Activated gamma-delta T cell (primary cell): ENCODE measurements around the gene CLUH.
"Not testable (repeated sequence)": the region's sequence is repeated elsewhere in the genome, so short reads cannot be mapped to it uniquely, and the experiment has no call there.

Source experiments
- DNase-seq: peaks from one replicate; lab custom pipeline; 2025; lab: John Stamatoyannopoulos, UW

CLUH gene

DNA sequence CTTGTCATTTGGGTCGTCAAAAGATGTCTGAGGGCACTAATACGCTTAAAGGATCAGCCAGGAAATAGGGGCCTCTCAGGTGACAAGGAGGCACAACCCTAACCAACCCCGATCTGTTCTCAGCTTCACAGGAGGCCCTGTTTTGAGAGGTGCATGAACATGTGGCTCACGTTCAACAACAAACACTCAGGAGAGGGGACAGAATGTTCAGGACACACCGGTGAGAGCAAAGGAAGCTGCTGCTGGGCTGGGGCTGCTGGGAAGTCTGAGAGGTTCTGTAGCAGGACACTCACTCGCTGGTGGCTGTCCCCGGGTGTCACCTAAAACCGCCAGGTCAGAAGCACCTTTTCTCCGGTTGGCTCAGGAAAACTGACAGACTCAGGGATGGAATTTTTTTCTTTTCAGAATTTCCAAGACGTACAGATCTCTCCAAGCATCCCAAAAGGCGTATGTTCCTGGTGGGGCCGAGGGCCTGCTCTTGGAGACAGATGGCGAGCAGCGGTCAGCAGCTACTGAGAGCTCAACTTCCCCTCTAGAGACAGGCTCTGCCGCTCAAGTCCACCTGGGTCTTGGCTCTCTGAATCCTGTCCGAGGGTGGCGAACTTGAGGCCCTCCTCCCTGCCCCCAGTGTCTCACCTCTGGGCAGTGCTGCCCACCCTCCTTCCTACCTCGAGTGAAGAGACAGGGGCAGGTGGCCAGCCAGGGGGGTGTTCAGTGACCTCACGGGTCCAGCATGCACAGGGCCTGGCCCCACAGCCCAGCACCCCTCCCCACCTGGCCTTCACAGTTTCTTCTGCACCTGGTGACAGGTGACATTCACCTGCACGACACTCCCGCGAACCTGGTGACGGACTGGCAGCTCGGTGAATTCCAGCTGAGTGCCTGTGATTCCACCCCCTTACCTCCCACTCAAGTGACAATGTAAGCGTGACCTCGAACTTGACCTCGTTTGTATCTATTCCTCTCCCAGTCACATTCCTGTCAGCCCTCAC is 22.9 kb downstream of the CLUH start:
- no peak for DNase-seq

DNA sequence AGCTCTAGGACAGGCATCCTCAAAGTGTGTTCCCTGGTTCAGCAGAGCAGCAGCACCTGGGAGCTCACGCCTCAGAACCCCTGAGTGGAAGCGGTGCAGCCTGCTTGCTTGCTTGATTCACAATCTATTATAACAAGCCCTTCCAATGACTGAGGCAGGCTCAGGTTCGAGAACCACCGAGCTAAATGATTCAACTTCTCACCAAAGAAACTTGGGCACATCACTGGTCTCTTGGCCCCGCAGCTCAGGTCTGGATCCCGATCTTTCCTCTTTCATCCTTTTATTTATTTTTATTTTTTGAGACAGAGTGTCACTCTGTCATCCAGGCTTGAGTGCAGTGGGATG is 24.5 kb downstream of the CLUH start:
- no peak for DNase-seq

DNA sequence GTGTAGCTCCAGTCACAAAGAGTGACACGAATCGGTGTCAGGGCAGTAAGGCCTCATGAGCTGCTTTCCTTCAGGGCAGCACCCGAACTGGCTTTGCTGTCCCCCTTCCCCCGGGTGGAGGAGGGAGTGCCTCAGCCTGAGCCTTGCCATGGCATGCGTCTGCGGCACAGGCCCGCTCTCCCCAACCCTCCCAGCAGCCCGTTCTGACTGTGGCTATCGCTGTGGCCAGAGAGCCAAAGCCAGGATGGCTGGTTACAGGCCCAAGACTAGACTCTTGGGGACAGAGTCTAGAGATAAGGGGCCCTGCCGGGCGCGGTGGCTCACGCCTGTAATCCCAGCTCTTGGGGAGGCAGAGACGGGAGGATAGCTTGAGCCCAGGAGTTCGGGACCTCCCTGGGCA is 25.9 kb downstream of the CLUH start:
- no peak for DNase-seq

DNA sequence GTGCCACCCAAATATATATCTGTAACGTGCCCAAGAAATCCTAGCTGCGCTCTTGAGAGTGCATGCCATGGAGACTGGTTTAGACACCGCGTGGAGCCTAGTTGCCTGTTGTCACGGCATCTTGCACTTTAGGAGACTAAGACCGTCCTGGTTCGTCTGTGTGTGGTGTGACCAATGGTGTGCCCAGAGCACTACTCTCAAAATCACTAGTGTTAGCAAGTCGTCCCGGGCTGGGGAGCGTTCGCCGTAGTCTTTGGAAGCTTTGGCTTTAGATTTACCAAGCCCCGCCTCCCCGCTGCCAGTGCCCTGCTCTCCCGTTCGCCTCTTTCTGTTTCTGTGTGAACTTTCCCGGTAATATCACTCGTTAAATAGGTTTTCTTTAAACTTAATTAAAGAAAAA is 27.0 kb downstream of the CLUH start:
- DNase-seq, result no peak

DNA sequence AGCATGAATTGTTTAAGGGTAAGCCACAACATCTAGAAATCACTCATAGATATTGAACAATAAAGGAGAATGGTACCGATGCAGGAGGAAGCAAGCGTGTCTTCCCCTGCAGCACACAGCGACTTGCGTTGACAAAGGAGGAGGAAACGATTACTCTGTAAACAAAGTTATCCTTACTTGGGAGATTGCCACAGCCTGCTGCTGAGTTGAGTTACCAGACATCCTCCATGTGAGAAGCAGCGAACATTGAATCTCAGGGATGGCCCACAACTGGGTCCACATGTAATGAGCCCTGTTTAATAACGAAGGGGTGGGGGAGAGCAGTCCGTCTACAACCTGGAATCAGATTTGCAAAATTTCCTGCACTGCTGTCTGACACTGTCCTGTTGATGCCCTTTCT is 27.7 kb downstream of the CLUH start:
- no peak for DNase-seq

DNA sequence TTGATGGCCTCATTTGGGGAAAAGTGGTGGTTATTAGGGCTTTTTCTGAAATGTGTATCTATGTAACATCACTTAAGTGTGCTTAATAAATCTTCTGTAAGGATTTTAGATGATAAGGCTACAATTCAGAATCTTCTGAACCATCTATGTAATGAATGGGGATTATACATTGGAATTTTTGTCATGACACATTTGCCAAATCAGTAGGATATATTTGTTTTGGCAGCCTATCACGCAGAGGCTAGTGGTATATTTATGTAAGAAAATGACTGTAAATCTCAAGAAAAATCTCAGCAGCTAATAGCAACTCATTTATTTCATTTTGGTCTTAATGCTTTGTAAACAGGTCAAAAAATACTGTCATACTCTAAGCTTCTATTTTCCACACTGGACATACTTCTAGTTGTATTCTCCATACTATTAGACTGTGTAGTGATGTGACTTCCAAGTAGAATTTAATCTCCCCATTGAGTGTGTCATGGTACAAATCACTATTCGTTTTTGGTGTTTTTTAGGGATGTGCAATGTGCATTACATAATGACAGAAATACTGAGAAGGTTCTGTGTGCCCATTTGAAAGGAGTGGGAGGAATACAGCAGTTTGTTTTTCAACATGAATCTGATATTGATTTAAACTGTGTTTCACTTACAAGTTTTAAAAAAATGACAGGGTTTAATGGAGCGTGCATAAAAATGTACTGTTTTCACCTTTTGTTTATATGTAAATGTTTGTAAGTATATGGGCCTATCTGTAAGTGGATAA is 29.2 kb downstream of the CLUH start:
- DNase-seq, result no peak

DNA sequence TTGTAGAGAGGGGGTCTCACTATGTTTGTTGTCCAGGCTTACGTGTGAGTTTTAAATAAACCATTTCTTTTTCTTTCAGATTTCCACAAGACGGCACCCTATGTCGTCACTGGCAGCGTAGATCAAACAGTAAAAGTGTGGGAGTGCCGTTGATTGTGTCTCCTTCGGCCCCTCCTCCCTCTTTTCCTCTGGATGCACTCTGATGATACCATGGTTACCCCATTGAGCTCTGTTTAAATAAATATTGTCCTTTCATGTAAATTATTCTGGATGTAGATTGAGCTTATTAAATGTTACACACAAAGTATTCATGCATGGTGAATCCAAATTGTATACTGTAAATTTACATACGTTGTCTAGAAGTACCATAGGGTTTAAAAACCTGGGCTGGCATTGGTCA is 29.9 kb downstream of the CLUH start:
- DNase-seq, result no peak

DNA sequence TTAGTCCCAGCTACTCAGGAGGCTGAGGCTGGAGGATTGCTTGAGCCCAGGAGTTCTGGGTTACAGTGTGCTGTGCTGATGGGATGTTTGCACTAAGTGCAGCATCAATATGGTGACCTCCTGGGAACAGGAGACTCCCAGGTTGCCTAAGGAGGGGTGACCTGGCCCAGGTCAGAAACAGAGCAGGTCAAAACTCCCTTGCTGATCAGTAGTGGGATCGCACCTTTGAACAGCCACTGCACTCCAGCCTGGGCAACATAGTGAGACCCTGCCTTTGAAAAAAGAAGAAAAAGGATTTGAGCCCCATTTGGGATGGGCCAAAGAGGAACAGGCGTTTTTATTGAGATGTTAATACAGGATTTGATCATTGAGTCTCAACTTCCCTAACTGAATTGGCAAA is 30.6 kb downstream of the CLUH start:
- DNase-seq, result no peak

DNA sequence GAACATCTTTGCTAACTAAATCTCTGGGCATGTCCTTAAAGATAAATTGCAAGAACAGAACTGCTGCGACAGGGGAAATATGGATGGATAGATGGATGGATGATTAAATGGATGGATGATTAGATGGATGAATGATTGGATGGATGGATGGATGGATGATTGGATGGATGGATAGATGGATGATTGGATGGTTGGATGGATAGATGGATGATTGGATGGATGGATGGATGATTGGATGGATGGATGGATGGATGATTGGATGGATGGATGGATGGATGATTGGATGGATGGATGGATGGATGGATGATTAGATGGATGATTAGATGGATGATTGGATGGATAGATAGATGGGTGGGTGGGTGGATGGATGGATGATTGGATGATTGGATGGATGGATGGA is 32.3 kb downstream of the CLUH start:
- not testable (repeated sequence) for DNase-seq

DNA sequence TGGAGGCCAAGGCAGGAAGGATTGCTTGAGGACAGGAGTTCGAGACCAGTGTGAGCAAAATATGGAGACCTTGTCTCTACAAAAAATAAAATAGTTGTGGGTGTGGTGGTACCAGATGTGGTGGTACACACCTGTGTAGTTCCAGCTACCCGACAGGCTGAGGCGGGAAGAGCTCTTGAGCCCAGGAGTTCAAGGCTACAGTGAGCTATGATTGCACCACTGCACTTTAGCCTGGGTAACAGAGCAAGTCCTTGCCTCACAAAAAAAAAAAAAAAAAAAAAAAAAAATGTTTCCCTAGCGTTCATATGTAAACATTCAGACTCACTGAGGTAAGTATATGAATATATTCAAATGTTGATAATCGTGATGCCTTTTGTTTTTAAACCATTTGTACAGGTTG is 39.5 kb downstream of the CLUH start:
- no peak for DNase-seq

DNA sequence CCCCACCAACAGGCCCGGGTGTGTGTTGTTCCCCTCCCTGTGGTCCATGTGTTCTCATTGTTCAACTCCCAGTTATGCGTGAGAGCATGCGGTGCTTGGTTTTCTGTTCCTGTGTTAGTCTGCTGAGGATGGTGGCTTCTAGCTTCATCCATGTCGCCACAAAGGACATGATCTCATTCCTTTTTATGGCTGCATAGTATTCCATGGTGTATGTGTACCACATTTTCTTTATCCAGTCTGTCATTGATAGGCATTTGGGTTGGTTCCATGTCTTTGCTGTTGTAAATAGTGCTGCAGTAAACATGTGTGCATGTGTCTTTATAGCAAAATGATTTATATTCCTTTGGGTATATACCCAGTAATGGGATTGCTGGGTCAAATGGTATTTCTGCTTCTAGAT is 51.2 kb downstream of the CLUH start:
- DNase-seq, result not testable (repeated sequence)

DNA sequence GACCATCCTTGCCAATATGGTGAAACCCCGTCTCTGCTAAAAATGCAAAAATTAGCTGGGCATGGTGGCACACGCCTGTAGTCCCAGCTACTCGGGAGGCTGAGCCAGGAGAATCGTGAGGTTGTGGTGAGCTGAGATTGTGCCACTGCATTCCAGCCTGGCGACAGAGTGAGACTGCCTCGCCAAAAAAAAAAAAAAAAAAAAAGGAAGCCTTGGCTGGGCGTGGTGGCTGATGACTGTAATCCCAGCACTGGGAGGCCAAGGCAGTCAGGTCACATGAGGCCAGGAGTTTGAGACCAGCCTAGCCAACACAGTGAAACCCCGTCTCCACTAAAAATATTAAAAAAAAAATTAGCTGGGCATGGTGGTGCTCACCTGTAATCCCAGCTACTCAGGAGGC is 52.2 kb downstream of the CLUH start:
- not testable (repeated sequence) for DNase-seq

DNA sequence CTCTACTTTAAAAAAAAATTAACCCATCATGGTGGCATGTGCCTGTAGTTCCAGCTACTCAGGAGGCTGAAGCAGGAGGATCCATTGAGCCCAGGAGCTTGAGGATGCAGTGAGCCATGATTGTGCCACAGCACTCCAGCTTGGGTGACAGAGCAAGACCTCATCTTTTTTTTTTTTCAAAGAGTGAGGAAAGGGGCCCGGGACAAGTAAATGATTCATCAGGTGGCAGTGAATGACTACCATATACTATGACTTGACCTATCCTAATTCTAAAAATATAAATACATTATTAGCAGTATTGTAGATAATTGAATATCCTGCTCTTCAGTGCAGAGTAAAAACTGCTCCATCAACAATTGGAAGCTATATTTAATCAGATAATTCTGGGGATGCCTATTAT is 55.3 kb downstream of the CLUH start:
- DNase-seq, result no peak

DNA sequence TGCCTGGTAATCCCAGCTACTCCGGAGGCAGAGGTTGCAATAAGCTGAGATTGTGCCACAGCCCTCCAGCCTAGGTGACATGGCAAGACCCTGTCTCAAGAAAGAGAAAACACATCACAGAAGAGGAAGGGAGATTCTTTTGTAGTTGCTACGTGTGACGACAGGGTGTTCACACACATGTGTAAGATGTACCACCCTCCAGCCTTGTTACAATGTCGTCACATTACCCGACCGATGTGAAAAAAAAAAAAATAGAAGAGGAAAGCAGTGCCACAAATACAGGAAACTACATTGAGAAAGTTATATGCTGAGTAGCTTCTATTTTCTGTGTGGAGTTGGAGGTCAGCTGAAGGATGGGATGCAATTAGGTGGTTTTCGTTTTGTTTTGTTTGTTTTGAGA is 56.0 kb downstream of the CLUH start:
- DNase-seq, result no peak

DNA sequence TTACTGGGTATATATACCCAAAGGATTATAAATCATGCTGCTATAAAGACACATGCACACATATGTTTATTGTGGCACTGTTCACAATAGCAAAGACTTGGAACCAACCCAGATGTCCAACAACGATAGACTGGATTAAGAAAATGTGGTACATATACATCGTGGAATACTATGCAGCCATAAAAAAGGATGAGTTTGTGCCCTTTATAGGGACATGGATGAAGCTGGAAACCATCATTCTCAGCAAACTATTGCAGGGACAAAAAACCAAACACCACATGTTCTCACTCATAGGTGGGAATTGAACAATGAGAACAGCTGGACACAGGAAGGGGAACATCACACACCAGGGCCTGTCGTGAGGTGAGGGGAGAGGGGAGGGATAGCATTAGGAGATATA is 58.7 kb downstream of the CLUH start:
- DNase-seq, result not testable (repeated sequence)

DNA sequence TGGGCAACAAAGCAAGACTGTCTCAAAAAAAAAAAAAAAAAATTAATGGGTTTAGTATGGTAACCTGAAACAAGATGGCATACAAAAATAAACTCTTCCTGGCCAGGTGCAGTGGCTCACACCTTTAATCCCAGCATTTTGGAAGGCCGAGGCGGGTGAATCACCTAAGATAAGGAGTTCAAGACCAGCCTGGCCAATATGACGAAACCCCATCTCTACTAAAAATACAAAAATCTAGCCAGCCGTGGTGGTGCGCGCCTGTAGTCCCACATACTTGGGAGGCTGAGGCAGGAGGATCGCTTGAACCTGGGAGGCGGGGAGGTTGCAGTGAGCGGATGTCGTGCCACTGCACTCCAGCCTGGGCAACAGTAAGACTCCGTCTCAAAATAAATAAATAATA is 62.4 kb downstream of the CLUH start:
- DNase-seq, result no peak

DNA sequence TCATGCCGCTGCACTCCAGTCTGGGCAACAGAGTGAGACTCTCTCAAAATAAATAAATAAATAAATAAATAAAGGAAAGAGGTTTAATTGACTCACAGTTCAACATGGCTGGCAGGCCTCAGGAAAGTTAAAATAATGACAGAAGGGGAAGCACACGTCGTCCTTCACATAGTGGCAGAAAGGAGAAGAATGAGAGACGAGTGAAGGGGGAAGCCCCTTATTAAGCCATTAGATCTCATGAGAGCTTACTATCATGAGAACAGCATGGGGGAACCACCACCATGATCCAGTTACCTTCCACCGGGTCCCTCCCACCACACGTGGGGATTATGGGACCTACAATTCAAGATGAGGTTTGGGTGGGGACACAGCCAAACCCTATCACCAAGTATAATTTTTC is 63.6 kb downstream of the CLUH start:
- no peak for DNase-seq

DNA sequence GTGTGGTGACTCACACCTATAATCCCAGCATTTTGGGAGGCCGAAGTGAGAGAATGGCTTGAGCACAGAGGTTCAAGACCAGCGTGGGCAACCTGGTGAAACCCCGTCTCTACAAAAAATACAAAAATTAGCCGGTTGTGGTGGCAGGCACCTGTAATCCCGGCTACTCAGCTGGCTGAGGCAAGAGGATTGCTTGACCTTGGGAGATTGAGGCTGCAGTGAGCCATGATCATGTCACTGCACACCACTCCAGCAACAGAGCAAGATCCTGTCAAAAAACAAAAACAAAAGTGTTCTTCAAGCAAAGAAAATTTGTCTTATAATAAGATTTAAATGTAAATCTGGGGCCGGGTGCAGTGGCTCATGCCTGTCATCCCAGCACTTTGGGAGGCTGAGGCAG is 66.6 kb downstream of the CLUH start:
- DNase-seq, result no peak
